GM12864 (cell line): ENCODE results near the gene FAM83F.

Source experiments
- DNase-seq: peaks from one replicate; pipeline ENCODE4 v3.0.0-alpha.2; 2011; ENCODE audit warnings: low read depth
- H3K4me3 ChIP-seq: 2 replicates; pipeline ENCODE4 v1.5.1; 2011; ENCODE audit warnings: mild to moderate bottlenecking, low read depth, low read length, control low read depth
- CTCF ChIP-seq: IDR thresholded peaks from 2 replicates; pipeline ENCODE4 v1.5.1; 2011; ENCODE audit warnings: low read depth, mild to moderate bottlenecking, moderate library complexity, low read length, control low read depth, inconsistent platforms; ENCODE audit errors: missing control alignments

The FAM83F gene

DNA sequence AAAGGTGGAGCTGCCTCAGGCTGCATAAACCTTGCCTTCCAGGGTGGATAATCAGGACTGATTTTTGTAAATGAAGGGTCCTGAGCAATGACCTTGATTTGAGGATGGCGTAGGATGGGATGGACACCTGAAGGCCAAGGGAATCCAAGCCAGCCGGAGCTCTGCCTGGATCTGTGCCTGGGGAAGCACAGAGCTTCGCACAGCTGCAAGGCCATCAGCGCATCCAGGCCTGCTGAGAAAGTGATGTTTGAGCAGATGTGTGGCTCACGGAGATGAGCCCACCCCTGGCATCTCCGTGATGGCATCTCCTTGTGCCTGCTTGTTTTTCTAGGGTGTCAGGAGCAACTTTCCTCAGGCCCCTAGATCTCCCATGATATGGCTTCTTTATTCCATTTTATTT lies 23.3 kb downstream of the FAM83F start:
- DNase-seq, result no peak
- no peak for TF ChIP-seq CTCF
- no peak overlapping the region for H3K4me3 ChIP-seq

- no peak overlapping the region for H3K4me3 ChIP-seq
- no peak for TF ChIP-seq CTCF
- no peak for DNase-seq
Measured at GRCh38 chr22:40019100-40019499, 24.3 kb downstream of the FAM83F start.

DNA sequence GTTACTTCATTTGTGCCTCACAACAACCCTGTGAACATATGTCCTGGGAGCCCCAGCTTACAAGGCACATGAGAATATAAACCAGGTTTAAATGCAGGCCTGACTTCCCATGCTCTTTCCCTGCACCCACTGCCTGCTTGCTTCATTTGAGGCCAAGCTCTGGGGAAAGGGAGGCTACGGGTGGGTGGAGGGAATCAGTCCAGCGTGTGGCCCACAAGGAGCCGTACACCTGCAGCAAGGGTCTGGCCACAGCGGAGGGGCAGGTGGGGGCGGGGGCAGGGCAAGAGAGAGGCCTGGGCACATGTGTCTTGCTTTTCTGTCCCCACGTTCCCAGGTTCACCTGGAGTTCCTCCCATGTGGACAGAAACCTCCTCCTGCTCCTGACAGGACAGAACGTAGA lies 26.2 kb downstream of the FAM83F start:
- no peak overlapping the region for H3K4me3 ChIP-seq
- no peak for DNase-seq
- no peak for TF ChIP-seq CTCF

DNA sequence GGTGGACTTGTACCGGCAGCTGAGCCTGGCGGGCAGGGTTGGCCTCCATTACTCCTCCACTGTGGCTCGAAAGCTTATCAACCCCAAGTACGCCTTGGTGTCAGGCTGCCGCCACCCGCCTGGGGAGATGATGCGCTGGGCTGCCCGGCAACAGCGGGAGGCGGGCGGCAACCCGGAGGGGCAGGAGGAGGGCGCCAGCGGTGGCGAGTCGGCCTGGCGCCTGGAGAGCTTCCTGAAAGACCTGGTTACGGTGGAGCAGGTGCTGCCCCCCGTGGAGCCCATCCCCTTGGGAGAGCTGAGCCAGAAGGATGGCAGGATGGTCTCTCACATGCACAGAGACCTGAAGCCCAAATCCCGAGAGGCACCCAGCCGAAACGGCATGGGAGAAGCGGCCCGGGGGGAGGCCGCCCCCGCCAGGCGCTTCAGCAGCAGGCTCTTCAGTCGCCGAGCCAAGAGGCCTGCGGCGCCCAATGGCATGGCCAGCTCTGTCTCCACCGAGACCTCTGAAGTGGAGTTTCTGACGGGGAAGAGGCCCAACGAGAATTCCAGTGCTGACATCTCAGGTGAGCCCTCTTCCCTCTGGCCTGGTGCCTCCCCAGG lies 26.7 kb downstream of the FAM83F start:
- no peak for TF ChIP-seq CTCF
- DNase-seq, result no peak
- H3K4me3 ChIP-seq, result no peak overlapping the region

GRCh38 chr22:40022536-40023240 lies 27.9 kb downstream of the FAM83F start:
- no peak for DNase-seq
- TF ChIP-seq CTCF, result no peak
- H3K4me3 ChIP-seq, result no peak overlapping the region

DNA sequence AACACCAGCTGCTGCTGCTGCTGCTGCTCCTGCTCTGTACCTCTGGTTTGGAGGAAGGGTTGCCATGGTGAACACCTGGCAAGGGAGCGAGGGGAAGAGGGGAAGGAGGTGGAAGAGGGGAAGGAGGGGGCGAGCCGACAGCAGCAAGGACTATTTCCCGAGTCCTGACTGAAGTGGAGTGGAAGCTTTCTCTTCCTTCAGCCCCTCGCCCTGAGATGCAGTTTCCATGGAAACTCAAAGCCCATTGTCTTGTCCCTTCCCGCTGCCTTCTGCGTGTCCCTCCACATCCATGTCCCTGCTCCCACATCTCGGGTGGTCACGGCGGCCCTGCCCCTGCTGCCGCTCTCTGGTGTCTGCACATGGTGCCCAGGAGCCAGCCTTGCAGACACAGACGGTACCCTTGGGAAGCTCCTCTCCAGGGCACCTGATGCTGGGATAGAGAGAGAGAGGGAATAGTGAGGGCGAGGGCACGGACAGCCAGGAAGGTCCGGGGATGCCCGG lies 28.6 kb downstream of the FAM83F start:
- DNase-seq, result no peak
- TF ChIP-seq CTCF, result no peak
- H3K4me3 ChIP-seq, result no peak overlapping the region
